HL-60 (cell line): ENCODE results near the gene RITA1.
A peak's percentile ranks its signal among the peaks of the same experiment; 100 is the strongest.

Experiments used
- GABPA ChIP-seq: IDR thresholded peaks from 2 replicates; pipeline ENCODE4 v1.6.1; 2012; ENCODE audit warnings: low read depth
- POLR2AphosphoS5 ChIP-seq: IDR thresholded peaks from 2 replicates; pipeline ENCODE4 v1.6.1; 2012; ENCODE audit warnings: low read depth
- SPI1 ChIP-seq: IDR thresholded peaks from 2 replicates; pipeline ENCODE4 v1.6.1; 2012; ENCODE audit warnings: low read depth, mild to moderate bottlenecking, borderline replicate concordance
- TF ChIP-seq, protein P1 (sequence below): IDR thresholded peaks from one replicate; pipeline ENCODE4 v1.5.1; 2011; ENCODE audit warnings: low read length, control low read depth, inconsistent platforms; ENCODE audit not compliant: insufficient read depth
- TF ChIP-seq, protein P2 (sequence below): IDR thresholded peaks from 2 replicates; pipeline ENCODE4 v1.6.1; 2012; ENCODE audit warnings: low read depth; ENCODE audit not compliant: insufficient replicate concordance

DNA sequence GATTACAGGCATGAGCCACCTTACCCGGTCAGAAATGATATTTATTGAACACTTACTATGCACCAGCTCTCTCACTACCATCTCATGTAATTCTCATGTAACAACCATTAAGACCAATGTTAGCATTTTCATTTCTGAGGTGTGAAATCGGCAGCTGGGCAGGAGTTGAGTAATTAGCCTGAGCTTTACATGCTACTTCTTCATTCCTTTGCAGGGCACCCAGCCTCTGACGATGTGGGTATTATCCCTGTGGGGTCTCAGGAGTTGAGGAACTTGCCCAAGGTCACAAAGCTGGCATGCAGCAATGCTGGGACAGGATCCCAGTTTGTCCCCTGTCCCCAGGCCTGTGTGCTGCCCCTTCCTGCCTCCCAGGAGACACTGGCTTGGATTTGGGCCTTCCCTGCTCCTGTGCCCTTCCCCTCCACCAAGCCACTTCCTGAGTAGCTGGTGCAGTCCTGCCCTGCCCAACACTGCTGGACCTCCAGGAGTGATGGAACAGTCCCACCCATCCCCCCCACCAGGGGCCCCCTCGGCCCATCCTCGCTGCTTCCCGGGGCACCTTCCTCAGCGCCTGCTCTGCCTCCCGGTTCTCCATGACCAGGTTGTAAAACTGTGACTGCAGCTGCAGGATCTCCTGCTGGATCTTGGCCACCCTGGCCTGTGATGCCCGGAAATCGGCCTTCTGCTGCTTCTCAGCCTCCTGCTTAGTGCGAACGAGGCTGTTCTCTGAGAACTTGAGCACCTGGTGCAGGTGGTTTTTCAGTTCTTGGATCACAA lies 14.7 kb downstream of the RITA1 start:
- TF ChIP-seq, protein P1, sequence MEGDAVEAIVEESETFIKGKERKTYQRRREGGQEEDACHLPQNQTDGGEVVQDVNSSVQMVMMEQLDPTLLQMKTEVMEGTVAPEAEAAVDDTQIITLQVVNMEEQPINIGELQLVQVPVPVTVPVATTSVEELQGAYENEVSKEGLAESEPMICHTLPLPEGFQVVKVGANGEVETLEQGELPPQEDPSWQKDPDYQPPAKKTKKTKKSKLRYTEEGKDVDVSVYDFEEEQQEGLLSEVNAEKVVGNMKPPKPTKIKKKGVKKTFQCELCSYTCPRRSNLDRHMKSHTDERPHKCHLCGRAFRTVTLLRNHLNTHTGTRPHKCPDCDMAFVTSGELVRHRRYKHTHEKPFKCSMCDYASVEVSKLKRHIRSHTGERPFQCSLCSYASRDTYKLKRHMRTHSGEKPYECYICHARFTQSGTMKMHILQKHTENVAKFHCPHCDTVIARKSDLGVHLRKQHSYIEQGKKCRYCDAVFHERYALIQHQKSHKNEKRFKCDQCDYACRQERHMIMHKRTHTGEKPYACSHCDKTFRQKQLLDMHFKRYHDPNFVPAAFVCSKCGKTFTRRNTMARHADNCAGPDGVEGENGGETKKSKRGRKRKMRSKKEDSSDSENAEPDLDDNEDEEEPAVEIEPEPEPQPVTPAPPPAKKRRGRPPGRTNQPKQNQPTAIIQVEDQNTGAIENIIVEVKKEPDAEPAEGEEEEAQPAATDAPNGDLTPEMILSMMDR: no peak
- peak; percentile 35; the same call in 1 of the 2 replicates for TF ChIP-seq POLR2AphosphoS5
- TF ChIP-seq, protein P2, sequence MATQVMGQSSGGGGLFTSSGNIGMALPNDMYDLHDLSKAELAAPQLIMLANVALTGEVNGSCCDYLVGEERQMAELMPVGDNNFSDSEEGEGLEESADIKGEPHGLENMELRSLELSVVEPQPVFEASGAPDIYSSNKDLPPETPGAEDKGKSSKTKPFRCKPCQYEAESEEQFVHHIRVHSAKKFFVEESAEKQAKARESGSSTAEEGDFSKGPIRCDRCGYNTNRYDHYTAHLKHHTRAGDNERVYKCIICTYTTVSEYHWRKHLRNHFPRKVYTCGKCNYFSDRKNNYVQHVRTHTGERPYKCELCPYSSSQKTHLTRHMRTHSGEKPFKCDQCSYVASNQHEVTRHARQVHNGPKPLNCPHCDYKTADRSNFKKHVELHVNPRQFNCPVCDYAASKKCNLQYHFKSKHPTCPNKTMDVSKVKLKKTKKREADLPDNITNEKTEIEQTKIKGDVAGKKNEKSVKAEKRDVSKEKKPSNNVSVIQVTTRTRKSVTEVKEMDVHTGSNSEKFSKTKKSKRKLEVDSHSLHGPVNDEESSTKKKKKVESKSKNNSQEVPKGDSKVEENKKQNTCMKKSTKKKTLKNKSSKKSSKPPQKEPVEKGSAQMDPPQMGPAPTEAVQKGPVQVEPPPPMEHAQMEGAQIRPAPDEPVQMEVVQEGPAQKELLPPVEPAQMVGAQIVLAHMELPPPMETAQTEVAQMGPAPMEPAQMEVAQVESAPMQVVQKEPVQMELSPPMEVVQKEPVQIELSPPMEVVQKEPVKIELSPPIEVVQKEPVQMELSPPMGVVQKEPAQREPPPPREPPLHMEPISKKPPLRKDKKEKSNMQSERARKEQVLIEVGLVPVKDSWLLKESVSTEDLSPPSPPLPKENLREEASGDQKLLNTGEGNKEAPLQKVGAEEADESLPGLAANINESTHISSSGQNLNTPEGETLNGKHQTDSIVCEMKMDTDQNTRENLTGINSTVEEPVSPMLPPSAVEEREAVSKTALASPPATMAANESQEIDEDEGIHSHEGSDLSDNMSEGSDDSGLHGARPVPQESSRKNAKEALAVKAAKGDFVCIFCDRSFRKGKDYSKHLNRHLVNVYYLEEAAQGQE: no peak
- TF ChIP-seq GABPA: no peak
- TF ChIP-seq SPI1: no peak; the same call in 1 of the 2 replicates
